Bronchial epithelial cell (primary cell): Measurements from ENCODE around the gene HLA-DPB1. TPM values are rescaled to one million over a fixed set of nuclear protein-coding genes. Genes with fewer than 3 reads are reported as not detected.

Source experiments
- DNase-seq: peaks from one replicate; pipeline ENCODE4 v3.0.0-alpha.2; 2010; ENCODE audit warnings: low read depth
- FAIRE-seq: peaks from 2 replicates; lab custom pipeline; 2011; peaks lifted over from hg19 to GRCh38; lab: Jason Lieb, UNC
- H3K27me3 ChIP-seq: 2 replicates; pipeline ENCODE4 v1.5.1; 2011; ENCODE audit warnings: low read length; ENCODE audit not compliant: control insufficient read depth, insufficient read depth
- H3K36me3 ChIP-seq: 2 replicates; pipeline ENCODE4 v1.5.1; 2011; ENCODE audit warnings: low read length; ENCODE audit not compliant: control insufficient read depth, insufficient read depth
- H3K4me3 ChIP-seq: 2 replicates; pipeline ENCODE4 v1.5.1; 2011; ENCODE audit warnings: mild to moderate bottlenecking, low read depth, low read length, control low read depth
- CTCF ChIP-seq: IDR thresholded peaks from 2 replicates; pipeline ENCODE4 v1.5.1; 2011; ENCODE audit warnings: mild to moderate bottlenecking, moderate library complexity, low read length, control low read depth, inconsistent platforms; ENCODE audit not compliant: insufficient read depth, severe bottlenecking
- total RNA-seq: library from RNA; depleted of rRNA; stranded (reverse); fragments of >200 nt; gene quantifications from 2 replicates; pipeline ENCODE4 v1.2.1, GENCODE V29; 2014

Gene HLA-DPB1
- total RNA-seq, 1 donor from 2014 or later = 0.53 TPM

- Histone ChIP-seq H3K27me3 (peaks cover 2% of the 10 kb centered on the region), H3K36me3 (no peaks in the 10 kb centered on the region), H3K4me3 (no peak overlapping the region)
- no peak for DNase-seq
- TF ChIP-seq CTCF = no peak
- no peak for FAIRE-seq
These were observed 3.2 kb downstream of the HLA-DPB1 start for GRCh38 chr6:33078919-33079521.

- FAIRE-seq = no peak
- H3K4me3 ChIP-seq = no peak overlapping the region
- DNase-seq = no peak
- no peaks in the 10 kb centered on the region for H3K36me3 ChIP-seq
- H3K27me3 ChIP-seq = peaks cover 2% of the 10 kb centered on the region
- TF ChIP-seq CTCF = no peak
These were observed 3.8 kb downstream of the HLA-DPB1 start for GRCh38 chr6:33079580-33079979.

GRCh38 chr6:33080127-33081089, 4.6 kb downstream of the HLA-DPB1 start:
- peaks cover 2% of the 10 kb centered on the region for H3K27me3 ChIP-seq
- no peak for TF ChIP-seq CTCF
- no peaks in the 10 kb centered on the region for H3K36me3 ChIP-seq
- H3K4me3 ChIP-seq = no peak overlapping the region
- DNase-seq = peak; percentile 17
- no peak for FAIRE-seq

GRCh38 chr6:33081098-33081824, 5.5 kb downstream of the HLA-DPB1 start:
- Histone ChIP-seq H3K27me3 (peaks cover 2% of the 10 kb centered on the region), H3K4me3 (no peak overlapping the region), H3K36me3 (no peaks in the 10 kb centered on the region)
- DNase-seq = no peak
- FAIRE-seq = no peak
- no peak for TF ChIP-seq CTCF

GRCh38 chr6:33082702-33083101, 6.9 kb downstream of the HLA-DPB1 start:
- Histone ChIP-seq H3K36me3 (no peaks in the 10 kb centered on the region), H3K4me3 (no peak overlapping the region), H3K27me3 (peaks cover 2% of the 10 kb centered on the region)
- DNase-seq (no peak), FAIRE-seq (no peak)
- TF ChIP-seq CTCF = peak; percentile 5
